A549 treated with Mapracorat at 1 μM for 4 hours (cell line): ENCODE data around the gene TCEANC. TPM values are rescaled to one million over a fixed set of nuclear protein-coding genes. Genes with fewer than 3 reads are reported as not detected.

Source experiments
- total RNA-seq: library from RNA; stranded (reverse); fragments of 200-300 nt; extraction: Qiagen RNA extraction; gene quantifications from 5 replicates; pipeline ENCODE4 v1.2.3, GENCODE V29; 2022

The TCEANC gene, protein sequence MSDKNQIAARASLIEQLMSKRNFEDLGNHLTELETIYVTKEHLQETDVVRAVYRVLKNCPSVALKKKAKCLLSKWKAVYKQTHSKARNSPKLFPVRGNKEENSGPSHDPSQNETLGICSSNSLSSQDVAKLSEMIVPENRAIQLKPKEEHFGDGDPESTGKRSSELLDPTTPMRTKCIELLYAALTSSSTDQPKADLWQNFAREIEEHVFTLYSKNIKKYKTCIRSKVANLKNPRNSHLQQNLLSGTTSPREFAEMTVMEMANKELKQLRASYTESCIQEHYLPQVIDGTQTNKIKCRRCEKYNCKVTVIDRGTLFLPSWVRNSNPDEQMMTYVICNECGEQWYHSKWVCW
- total RNA-seq = 0.63 to 1.1 TPM (median 0.83 TPM) in 5 replicates

GRCh38 chrX:13652850-13653693 is at the start of gene TCEANC:
TCEANC (plus strand) TSS chrX:13653141; CDS start chrX:13662509, 9,368 bp downstream.

GRCh38 chrX:13688958-13689740 is 36.2 kb downstream of the TCEANC start, which contains the start of gene RAB9A:
RAB9A (plus strand) TSS chrX:13689128; CDS start chrX:13708747, 19,619 bp downstream.

Other genes starting within 250 kb of the TCEANC start
- not detected in 5 replicates for gene EGFL6, start 83.5 kb upstream of the TCEANC start, total RNA-seq
- gene RAB9A, start 36.0 kb downstream of the TCEANC start, total RNA-seq = 29.9 to 35.1 TPM (median 31.4 TPM) in 5 replicates
- gene TRAPPC2, start 81.5 kb downstream of the TCEANC start, total RNA-seq = 6.2 to 8.1 TPM (median 6.9 TPM) in 5 replicates
- 11.0 to 12.8 TPM (median 11.9 TPM) in 5 replicates for gene OFD1, start 81.6 kb downstream of the TCEANC start, total RNA-seq
- 0.09 to 0.28 TPM (median 0.24 TPM) in 5 replicates for gene GPM6B, start 164.0 kb downstream of the TCEANC start, total RNA-seq